ENCODE measurements around the gene BCL2L12. TPM values are rescaled to one million over a fixed set of nuclear protein-coding genes. Genes with fewer than 3 reads are reported as not detected.
A peak's percentile ranks its signal among the peaks of the same experiment; 100 is the strongest.

The BCL2L12 gene
- total and polyA plus RNA-seq, 2 of the 13 experiments (the other 11 are each of a cell fraction or from before 2014, with no cell fraction given) = 26.8 to 40.8 TPM

DNA sequence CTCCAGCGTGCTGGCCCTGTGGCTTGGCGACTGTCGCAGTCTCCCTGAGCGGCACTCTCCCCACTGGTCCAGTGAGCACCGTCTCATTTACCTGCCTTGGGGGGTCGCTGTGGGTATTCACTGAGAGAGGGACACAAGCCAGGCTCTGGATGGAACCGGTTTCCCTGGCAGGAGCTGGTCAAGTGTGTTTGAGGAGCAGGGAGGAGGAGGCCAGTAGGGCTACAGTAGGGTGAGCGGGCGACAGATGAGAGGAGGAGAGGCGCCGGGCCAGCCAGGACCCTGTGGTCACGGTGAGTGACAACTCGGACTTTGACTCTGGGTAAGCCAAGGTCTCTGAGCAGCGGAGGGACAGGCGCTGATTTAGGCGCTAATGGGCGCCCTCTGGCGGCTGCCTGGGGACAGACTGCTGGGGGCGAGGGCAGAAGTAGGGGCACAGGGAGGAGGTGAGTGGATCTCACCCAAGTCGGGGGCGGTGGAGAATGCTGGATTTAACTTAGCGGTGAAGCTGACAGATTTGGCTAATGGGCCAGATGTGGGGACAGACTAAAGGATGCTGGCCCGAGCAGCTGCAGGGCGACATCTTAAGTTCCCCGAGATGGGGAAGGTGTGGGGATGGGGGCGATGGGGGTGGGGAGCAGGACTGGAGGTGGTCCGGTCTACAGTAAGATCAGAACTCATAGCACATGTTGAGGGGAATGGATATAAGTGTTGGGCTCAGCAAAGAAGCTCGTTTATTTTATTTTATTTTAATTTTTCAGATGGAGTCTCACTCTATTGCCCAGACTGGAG lies 6.6 kb downstream of the BCL2L12 start (continued):
- TF ChIP-seq ARHGAP35 (CRISPR knock-in tag; IDR thresholded peaks at IDR 0.05; ENCODE audit: borderline replicate concordance) (0 out of 2 replicates have a peak, but pooled peaks have one; percentile 34), NFIC (IDR thresholded peaks at IDR 0.05; ENCODE audit: low read length) (no peak), ZZZ3 (CRISPR knock-in tag; IDR thresholded peaks at IDR 0.05; ENCODE audit: borderline replicate concordance) (no peak), ZFP36 (IDR thresholded peaks at IDR 0.05; ENCODE audit: borderline replicate concordance, low read depth, low read length, partially characterized antibody) (no peak), FOXM1 (CRISPR knock-in tag; IDR thresholded peaks at IDR 0.05) (no peak), DZIP1 (CRISPR knock-in tag; IDR thresholded peaks at IDR 0.05) (no peak), ZNF7 (CRISPR knock-in tag; IDR thresholded peaks at IDR 0.05) (no peak), IKZF4 (CRISPR knock-in tag; IDR thresholded peaks at IDR 0.05; ENCODE audit: borderline replicate concordance, low read depth, not compliant biosample characterization) (no peak), ZNF580 (CRISPR knock-in tag; IDR thresholded peaks at IDR 0.05; ENCODE audit: borderline replicate concordance, low read depth) (peak; percentile 77; the same call in 1 of the 2 replicates), ZNF253 (CRISPR knock-in tag; IDR thresholded peaks at IDR 0.05; ENCODE audit: borderline replicate concordance) (no peak), TFDP2 (CRISPR knock-in tag; IDR thresholded peaks at IDR 0.05) (peak; percentile 62; the same call in 1 of the 2 replicates), ZNF432 (CRISPR knock-in tag; IDR thresholded peaks at IDR 0.05; ENCODE audit: borderline replicate concordance) (no peak), ZNF672 (CRISPR knock-in tag; IDR thresholded peaks at IDR 0.05) (0 out of 2 replicates have a peak, but pooled peaks have one; percentile 80), ZNF883 (CRISPR knock-in tag; IDR thresholded peaks at IDR 0.05; ENCODE audit: not compliant biosample characterization) (peak; percentile 26), YEATS4 (CRISPR knock-in tag; IDR thresholded peaks at IDR 0.05; ENCODE audit: borderline replicate concordance) (no peak; the same call in none of the 2 replicates), HOXA7 (CRISPR knock-in tag; IDR thresholded peaks at IDR 0.05) (no peak), PRMT3 (CRISPR knock-in tag; IDR thresholded peaks at IDR 0.05; ENCODE audit: borderline replicate concordance, low read depth) (no peak), PTBP1 (IDR thresholded peaks at IDR 0.05; ENCODE audit: low read depth, low read length, poor library complexity, severe bottlenecking) (peak; percentile 66), PAX8 (CRISPR knock-in tag; IDR thresholded peaks at IDR 0.05; ENCODE audit: borderline replicate concordance) (no peak), ATM (IDR thresholded peaks at IDR 0.05; ENCODE audit: borderline replicate concordance) (no peak)
- TF ChIP-seq, protein P1, sequence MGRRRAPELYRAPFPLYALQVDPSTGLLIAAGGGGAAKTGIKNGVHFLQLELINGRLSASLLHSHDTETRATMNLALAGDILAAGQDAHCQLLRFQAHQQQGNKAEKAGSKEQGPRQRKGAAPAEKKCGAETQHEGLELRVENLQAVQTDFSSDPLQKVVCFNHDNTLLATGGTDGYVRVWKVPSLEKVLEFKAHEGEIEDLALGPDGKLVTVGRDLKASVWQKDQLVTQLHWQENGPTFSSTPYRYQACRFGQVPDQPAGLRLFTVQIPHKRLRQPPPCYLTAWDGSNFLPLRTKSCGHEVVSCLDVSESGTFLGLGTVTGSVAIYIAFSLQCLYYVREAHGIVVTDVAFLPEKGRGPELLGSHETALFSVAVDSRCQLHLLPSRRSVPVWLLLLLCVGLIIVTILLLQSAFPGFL (CRISPR knock-in tag; IDR thresholded peaks at IDR 0.05) = no peak

All from HepG2 (cell line).